NB4 (cell line): ENCODE data around the gene EID3.

Source experiments
- CTCF ChIP-seq: IDR thresholded peaks from one replicate; pipeline ENCODE4 v1.5.1; 2012; ENCODE audit warnings: low read depth, low read length
- MAX ChIP-seq: IDR thresholded peaks from 2 replicates; pipeline ENCODE4 v1.6.1; 2011; ENCODE audit warnings: low read depth, low read length
- POLR2A ChIP-seq: IDR thresholded peaks from 2 replicates; pipeline ENCODE4 v1.6.1; 2011; ENCODE audit warnings: mild to moderate bottlenecking; ENCODE audit not compliant: insufficient read length; ENCODE audit errors: extremely low read depth

- no peak for TF ChIP-seq CTCF
- TF ChIP-seq POLR2A, result no peak
- no peak for TF ChIP-seq MAX
Measured at GRCh38 chr12:104273503-104273902, 30.0 kb upstream of the EID3 start.
